Body of pancreas (tissue), 4 donors: Measurements from ENCODE around the gene TNP2.

Experiments
- CTCF ChIP-seq, 7 experiments: fragments of 450-650 bp in 4 of 7; fragments of 200-600 bp in 3 of 7; sonication (generic) in 3 of 7; IDR thresholded peaks; one replicate each; pipeline ENCODE4 v1.5.1; 2016 to 2019; ENCODE audit warnings: antibody characterized with exemption in 7 of 7
- POLR2A ChIP-seq, 3 donors: fragments of 450-650 bp; IDR thresholded peaks; one replicate each; pipeline ENCODE4 v1.6.1; 2016; ENCODE audit warnings: antibody characterized with exemption in 3 of 3, mild to moderate bottlenecking in 2 of 3

- TF ChIP-seq POLR2A (IDR thresholded peaks at IDR 0.05) (no peak), CTCF (IDR thresholded peaks at IDR 0.05) (no peak)
Measured at GRCh38 chr16:11290102-11290893, 21.2 kb upstream of the TNP2 start.
